Measurements from ENCODE around the gene CCDC63. TPM values are rescaled to one million over a fixed set of nuclear protein-coding genes. Genes with fewer than 3 reads are reported as not detected.

CCDC63 gene
- total RNA-seq, 2 donors from 2014 or later, result 0.95 to 3.1 TPM

- Histone ChIP-seq H3K27me3 (ENCODE audit: control insufficient read depth, insufficient read depth, low read length, poor library complexity, severe bottlenecking) (no peaks in the 10 kb centered on the region), H3K27ac (ENCODE audit: low read depth, low read length) (no peak within 1 kb of the TSS), H3K4me3 (ENCODE audit: low read length) (no peak within 1 kb of the TSS), H3K9me3 (ENCODE audit: control insufficient read depth, low read length) (no peaks in the 10 kb centered on the region), H3K36me3 (ENCODE audit: control insufficient read depth, insufficient read depth, low read length) (no peaks in the 10 kb centered on the region), H3K4me1 (ENCODE audit: control insufficient read depth, insufficient read depth, low read length) (no peaks in the 10 kb centered on the region), H3K9ac (ENCODE audit: extremely low read depth, low read length, poor library complexity, severe bottlenecking) (no peak within 1 kb of the TSS)
- WGBS, 2 experiments (ENCODE audit: insufficient coverage in 1 of 2, insufficient read length in 1 of 2), result 79 to 93% methylated on average over 13 to 22 of the region's 22 CpGs
- no peaks in the 10 kb centered on the region for H3K9me3 Mint-ChIP-seq
- H3K27ac Mint-ChIP-seq, result no peak within 1 kb of the TSS
- H3K4me1 Mint-ChIP-seq, result peaks cover 3% of the 10 kb centered on the region
- no peaks in the 10 kb centered on the region for H3K27me3 Mint-ChIP-seq (ENCODE audit: insufficient read depth)
- DNase-seq, result no peak
- no peak within 1 kb of the TSS for H3K4me3 Mint-ChIP-seq
- H3K36me3 Mint-ChIP-seq (ENCODE audit: low read depth), result no peaks in the 10 kb centered on the region
- TF ChIP-seq, protein P1, sequence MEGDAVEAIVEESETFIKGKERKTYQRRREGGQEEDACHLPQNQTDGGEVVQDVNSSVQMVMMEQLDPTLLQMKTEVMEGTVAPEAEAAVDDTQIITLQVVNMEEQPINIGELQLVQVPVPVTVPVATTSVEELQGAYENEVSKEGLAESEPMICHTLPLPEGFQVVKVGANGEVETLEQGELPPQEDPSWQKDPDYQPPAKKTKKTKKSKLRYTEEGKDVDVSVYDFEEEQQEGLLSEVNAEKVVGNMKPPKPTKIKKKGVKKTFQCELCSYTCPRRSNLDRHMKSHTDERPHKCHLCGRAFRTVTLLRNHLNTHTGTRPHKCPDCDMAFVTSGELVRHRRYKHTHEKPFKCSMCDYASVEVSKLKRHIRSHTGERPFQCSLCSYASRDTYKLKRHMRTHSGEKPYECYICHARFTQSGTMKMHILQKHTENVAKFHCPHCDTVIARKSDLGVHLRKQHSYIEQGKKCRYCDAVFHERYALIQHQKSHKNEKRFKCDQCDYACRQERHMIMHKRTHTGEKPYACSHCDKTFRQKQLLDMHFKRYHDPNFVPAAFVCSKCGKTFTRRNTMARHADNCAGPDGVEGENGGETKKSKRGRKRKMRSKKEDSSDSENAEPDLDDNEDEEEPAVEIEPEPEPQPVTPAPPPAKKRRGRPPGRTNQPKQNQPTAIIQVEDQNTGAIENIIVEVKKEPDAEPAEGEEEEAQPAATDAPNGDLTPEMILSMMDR (conservative IDR thresholded peaks at IDR 0.05), result no peak
Observed at GRCh38 chr12:110920324-110920910, 73.6 kb downstream of the CCDC63 start, which contains the start of gene MYL2. TSS of gene MYL2 (minus strand) at chr12:110920579. CDS start at chr12:110920529, 50 bp downstream.

- no peaks in the 10 kb centered on the region for H3K4me1 ChIP-seq (ENCODE audit: control insufficient read depth, insufficient read depth, low read length)
- no peak overlapping the region for H3K9ac ChIP-seq (ENCODE audit: extremely low read depth, low read length, poor library complexity, severe bottlenecking)
- TF ChIP-seq, protein P1 (conservative IDR thresholded peaks at IDR 0.05), result no peak
- no peaks in the 10 kb centered on the region for H3K36me3 ChIP-seq (ENCODE audit: control insufficient read depth, insufficient read depth, low read length)
- peaks cover 3% of the 10 kb centered on the region for H3K4me1 Mint-ChIP-seq
- peaks cover 3% of the 10 kb centered on the region for H3K27me3 Mint-ChIP-seq (ENCODE audit: insufficient read depth)
- 84 to 88% methylated on average over 9 to 10 of the region's 10 CpGs for WGBS, 2 experiments (ENCODE audit: insufficient coverage in 1 of 2, insufficient read length in 1 of 2)
- no peak overlapping the region for H3K4me3 ChIP-seq (ENCODE audit: low read length)
- H3K36me3 Mint-ChIP-seq (ENCODE audit: low read depth), result no peaks in the 10 kb centered on the region
- DNase-seq, result no peak
- no peak overlapping the region for H3K27ac ChIP-seq (ENCODE audit: low read depth, low read length)
- no peak overlapping the region for H3K4me3 Mint-ChIP-seq
- no peak overlapping the region for H3K27ac Mint-ChIP-seq
- H3K9me3 ChIP-seq (ENCODE audit: control insufficient read depth, low read length), result no peaks in the 10 kb centered on the region
- H3K27me3 ChIP-seq (ENCODE audit: control insufficient read depth, insufficient read depth, low read length, poor library complexity, severe bottlenecking), result no peaks in the 10 kb centered on the region
- no peaks in the 10 kb centered on the region for H3K9me3 Mint-ChIP-seq
Observed at GRCh38 chr12:110921262-110921661, 74.5 kb downstream of the CCDC63 start.

GRCh38 chr12:110922652-110923051 is 75.9 kb downstream of the CCDC63 start:
- no peaks in the 10 kb centered on the region for H3K4me1 ChIP-seq (ENCODE audit: control insufficient read depth, insufficient read depth, low read length)
- H3K9ac ChIP-seq (ENCODE audit: extremely low read depth, low read length, poor library complexity, severe bottlenecking), result no peak overlapping the region
- TF ChIP-seq, protein P1 (conservative IDR thresholded peaks at IDR 0.05), result no peak
- no peaks in the 10 kb centered on the region for H3K36me3 ChIP-seq (ENCODE audit: control insufficient read depth, insufficient read depth, low read length)
- no peaks in the 10 kb centered on the region for H3K9me3 ChIP-seq (ENCODE audit: control insufficient read depth, low read length)
- DNase-seq, result no peak
- 88 to 92% methylated on average over 1 to 7 of the region's 7 CpGs for WGBS, 2 experiments (ENCODE audit: insufficient coverage in 1 of 2, insufficient read length in 1 of 2)
- H3K27ac Mint-ChIP-seq, result no peak overlapping the region
- H3K27me3 ChIP-seq (ENCODE audit: control insufficient read depth, insufficient read depth, low read length, poor library complexity, severe bottlenecking), result no peaks in the 10 kb centered on the region
- H3K36me3 Mint-ChIP-seq (ENCODE audit: low read depth), result no peaks in the 10 kb centered on the region
- no peak overlapping the region for H3K4me3 Mint-ChIP-seq
- peaks cover 3% of the 10 kb centered on the region for H3K27me3 Mint-ChIP-seq (ENCODE audit: insufficient read depth)
- H3K27ac ChIP-seq (ENCODE audit: low read depth, low read length), result no peak overlapping the region
- H3K4me3 ChIP-seq (ENCODE audit: low read length), result no peak overlapping the region
- H3K4me1 Mint-ChIP-seq, result peaks cover 3% of the 10 kb centered on the region
- H3K9me3 Mint-ChIP-seq, result no peaks in the 10 kb centered on the region
